NCI-H187 treated with DMSO at 0.1 percent for 48 hours (cell line): ENCODE results near the gene EMILIN2.
"Not testable (repeated sequence)": the region's sequence is repeated elsewhere in the genome, so short reads cannot be mapped to it uniquely, and the experiment has no call there.

Experiments used
- DNase-seq: peaks from one replicate; lab custom pipeline; 2025; lab: John Stamatoyannopoulos, UW

Gene EMILIN2

GRCh38 chr18:2845172-2845571, 1.6 kb upstream of the EMILIN2 start:
- DNase-seq = no peak

- DNase-seq = no peak
These were observed 776 bp downstream of the EMILIN2 start for GRCh38 chr18:2847317-2848246.

DNA sequence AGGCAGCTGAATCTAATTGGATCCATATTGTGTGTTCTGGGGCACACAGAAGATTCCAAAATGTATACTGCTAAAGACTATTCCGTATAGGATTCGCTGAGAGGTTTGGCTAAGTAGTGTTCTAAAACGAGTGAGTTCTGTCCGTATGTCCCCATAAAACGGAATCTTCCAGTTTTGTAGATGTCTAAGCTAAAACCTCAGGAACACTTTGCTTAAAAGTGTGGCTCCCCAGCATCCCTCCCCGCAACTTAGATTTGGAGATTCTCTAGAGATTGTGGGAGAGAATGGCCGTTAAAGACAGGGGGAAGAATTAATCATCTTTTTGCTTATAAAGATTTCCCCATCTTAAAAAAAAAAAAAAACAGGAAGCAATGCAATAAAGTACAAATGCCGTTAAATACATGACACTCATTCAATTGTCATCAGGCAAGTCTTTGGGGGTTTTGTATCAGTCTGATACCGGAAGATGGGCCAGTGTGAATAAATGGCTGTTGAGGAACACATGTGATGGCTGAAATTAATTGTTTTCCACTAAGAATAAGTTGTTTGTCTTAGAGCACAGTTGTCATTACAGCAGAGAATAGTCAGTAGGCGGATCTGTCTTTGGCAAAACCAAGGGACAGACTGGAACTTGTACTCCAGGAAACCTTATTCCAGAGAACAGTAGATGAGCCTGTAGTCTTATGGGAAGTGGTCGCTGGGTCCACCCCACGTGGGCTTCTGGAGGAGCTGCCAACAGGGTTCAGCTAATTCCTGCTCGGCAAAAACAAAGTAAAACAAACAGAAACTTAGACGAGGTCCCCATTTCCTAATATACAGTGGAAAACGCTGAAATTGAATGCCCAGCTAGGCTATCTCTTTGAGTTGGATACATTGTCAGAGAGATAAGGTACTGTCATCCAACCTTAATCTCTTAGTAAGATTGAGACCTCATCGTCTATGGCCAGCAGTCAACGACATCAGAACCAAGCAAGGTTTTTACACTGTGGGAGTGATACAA, 1.7 kb downstream of the EMILIN2 start:
- no peak for DNase-seq

GRCh38 chr18:2850816-2851215, 4.0 kb downstream of the EMILIN2 start:
- DNase-seq = no peak

DNA sequence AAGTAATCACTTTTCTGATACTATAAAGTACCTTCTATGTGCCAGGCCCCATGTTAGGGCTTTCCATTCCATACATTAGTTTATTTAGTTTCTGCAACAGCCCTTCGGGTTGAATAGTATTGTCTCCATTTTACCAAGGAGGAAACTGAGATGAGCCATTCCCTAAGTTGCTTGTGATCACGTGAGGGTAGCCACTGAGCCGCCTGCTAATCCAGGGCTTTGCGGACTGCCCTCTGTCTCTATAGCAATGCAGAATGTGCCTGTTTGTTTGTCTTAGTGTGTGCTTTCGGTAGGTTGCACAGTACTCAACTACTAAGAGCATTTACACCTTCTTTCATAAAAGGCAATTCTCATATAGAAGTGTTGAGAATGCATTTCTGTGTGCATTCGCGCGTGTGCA, 5.0 kb downstream of the EMILIN2 start:
- no peak for DNase-seq

DNA sequence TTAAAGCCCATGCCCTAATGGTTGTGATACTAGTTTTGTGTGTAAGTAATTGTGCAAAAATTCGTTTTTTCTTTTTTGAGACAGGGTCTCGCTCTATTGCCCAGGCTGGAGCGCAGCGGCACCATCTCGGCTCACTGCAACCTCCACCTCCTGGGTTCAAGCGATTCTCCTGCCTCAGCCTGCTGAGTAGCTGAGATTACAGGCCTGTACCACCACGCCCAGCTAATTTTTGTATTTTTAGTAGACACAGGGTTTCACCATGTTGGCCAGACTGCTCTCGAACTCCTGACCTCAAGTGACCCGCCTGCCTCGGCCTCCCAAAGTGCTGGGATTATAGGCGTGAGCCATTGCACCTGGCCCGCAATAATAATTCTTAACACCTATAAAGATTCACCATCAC, 5.7 kb downstream of the EMILIN2 start:
- DNase-seq = not testable (repeated sequence)

DNA sequence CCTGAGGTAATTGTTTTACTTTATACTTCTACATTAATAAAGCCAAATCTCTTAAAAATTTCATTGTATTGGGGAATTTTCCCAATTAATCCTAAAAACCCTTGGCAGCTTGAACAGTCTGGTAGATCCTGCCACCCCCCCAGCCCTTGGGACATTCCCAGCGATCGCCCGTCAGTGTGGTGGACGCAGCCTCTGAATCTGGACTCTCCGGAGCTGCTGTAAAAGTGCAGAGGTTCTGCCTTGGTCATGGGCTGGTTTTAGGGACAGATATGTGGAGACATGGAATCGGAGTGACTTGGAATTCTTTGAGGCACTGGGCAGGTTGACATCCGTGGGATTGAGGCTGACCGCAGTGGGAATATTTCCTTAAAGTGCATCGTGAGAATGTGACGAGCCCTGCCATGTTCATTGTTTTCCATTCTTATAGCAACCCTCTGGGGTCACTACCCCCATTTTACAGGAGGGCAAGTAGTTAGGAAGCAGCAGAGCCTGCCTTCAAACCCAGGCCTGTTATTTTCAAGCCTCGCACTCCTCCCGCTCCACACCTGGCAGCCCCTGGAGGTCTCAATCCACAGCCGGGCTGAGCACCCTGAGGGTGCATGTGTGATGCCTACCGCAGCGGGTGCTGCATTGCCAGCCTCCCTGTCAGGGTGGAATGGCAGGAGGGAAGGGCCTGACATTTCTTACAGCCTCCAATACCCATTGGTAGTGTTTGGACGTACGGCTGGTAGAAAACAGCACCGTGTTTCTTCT, 6.5 kb downstream of the EMILIN2 start:
- no peak for DNase-seq

GRCh38 chr18:2853926-2854664, 7.3 kb downstream of the EMILIN2 start:
- no peak for DNase-seq

- no peak for DNase-seq
These were observed 8.1 kb downstream of the EMILIN2 start for GRCh38 chr18:2854875-2855274.

- DNase-seq = no peak
These were observed 8.9 kb downstream of the EMILIN2 start for GRCh38 chr18:2855560-2856350.

DNA sequence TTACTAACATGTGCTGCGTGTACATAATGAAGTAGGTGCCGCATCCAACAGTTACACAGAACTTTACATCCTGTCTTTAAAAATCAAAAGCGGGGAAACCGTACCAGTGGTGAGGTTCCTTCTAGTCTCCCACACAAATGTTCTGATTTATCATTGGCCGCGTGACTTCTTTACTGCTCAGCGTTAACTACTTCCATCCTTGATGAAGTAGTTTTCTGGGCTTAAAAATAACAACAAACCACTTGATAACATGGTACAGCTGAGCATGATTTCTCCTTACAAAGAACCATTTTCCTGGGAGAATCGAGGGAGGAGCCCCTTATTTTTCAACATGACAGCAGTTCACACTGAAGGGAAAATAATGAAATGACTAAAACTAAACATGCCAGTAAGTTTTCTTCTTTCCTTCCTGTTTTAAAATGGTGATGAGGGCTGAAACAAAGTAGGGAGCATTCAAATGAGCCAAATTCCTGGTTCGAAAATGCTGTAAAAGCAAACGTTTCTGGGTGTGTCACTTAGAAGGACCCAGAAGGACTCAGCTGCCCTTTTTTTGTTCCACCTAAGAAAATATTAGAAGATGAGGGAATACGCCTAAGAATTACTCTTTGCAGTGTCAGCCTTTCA, 9.9 kb downstream of the EMILIN2 start:
- no peak for DNase-seq

- DNase-seq = no peak
These were observed 10.8 kb downstream of the EMILIN2 start for GRCh38 chr18:2857491-2858131.

DNA sequence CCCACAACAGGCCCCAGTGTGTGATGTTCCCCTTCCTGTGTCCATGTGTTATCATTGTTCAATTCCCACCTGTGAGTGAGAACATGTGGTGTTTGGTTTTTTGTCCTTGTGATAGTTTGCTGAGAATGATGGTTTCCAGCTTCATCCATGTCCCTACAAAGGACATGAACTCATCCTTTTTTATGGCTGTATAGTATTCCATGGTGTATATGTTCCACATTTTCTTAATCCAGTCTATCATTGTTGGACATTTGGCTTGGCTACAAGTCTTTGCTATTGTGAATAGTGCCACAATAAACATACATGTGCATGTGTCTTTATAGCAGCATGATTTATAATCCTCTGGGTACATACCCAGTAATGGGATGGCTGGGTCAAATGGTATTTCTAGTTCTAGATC, 13.6 kb downstream of the EMILIN2 start:
- not testable (repeated sequence) for DNase-seq

- not testable (repeated sequence) for DNase-seq
These were observed 17.2 kb downstream of the EMILIN2 start for GRCh38 chr18:2863997-2864396.

- not testable (repeated sequence) for DNase-seq
These were observed 19.7 kb downstream of the EMILIN2 start for GRCh38 chr18:2866465-2866864.

DNA sequence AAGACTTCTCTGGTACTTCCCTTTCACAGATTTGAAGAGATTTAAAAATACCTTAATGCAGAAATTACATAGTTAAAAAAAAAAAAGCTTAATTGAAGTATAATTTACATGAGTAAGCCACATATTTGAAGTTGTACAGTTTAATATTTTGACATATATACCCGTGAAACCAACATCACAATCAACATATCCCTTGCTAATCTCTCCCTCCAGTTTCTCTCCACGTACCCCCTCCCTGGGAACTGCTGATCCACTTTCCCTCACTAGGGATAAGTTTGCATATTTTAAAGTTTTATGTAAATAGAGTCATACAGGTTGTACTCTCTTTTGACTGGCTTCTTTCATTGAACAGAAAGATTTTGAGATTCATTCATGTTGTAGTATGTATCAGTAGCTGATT, 22.4 kb downstream of the EMILIN2 start:
- no peak for DNase-seq

DNA sequence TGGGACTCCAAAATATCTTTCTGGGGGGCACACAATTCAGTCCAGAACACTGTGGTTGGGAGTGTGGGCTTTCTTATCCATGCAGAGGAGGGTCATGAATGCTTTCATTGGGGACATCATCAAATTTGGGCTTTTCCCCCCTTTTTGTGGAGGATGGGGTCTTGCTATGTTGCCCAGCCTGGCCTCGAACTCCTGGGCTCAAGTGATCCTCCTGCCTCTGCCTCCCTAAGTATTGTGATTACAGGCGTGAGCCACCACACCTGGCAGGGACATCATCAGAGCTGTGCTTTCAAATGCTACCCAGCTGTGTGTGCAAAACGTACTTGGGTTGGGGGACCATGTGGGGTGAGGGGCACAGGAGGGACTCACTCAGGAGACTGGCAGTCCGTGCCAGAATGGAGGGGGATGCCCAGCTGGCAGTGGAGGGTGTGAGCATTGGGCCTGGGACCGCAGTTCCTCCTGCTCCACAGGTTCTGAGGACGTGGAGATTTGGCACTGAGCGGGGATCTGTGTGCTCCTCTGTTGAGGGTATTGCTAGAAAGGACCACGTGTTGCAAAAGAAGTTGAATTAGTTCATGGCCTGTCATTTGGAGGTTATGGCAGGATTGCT, 24.4 kb downstream of the EMILIN2 start:
- no peak for DNase-seq

- DNase-seq = no peak
These were observed 25.3 kb downstream of the EMILIN2 start for GRCh38 chr18:2872095-2872494.

DNA sequence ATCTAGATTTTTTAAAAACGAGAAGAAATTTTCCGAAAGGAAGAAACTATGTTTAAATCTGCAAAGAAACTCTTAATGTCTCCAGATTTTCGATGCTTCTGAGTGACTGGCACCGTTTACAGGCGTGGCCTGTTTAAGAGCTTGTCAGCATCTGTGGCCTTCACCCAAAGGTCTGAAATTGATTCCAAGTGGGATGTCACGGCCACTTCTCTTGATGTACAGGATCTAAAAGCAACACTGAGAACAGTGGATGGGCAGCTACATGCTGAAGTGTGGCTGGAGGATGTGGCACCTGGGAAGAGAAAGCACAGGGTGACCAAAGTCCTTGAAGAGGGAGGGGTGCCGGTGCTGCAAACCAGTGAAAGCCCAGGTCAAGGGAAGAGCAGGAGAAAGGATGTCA, 28.0 kb downstream of the EMILIN2 start:
- no peak for DNase-seq
